Panc1 (cell line): Measurements from ENCODE around the gene ELMO1.

Source experiments
- POLR2AphosphoS5 ChIP-seq: IDR thresholded peaks from 2 replicates; pipeline ENCODE4 v1.6.1; 2012; ENCODE audit warnings: mild to moderate bottlenecking, low read depth, low read length, moderate library complexity
- SIN3A ChIP-seq: IDR thresholded peaks from 2 replicates; pipeline ENCODE4 v1.6.1; 2012; ENCODE audit warnings: low read depth, mild to moderate bottlenecking, low read length, moderate library complexity, borderline replicate concordance; ENCODE audit not compliant: insufficient read depth
- TCF7L2 ChIP-seq: IDR thresholded peaks from 2 replicates; pipeline ENCODE4 v1.6.1; 2011; ENCODE audit warnings: mild to moderate bottlenecking, low read depth, low read length, inconsistent platforms
- TF ChIP-seq, protein P1 (sequence below): fragments of 450-650 bp; IDR thresholded peaks from 2 replicates; pipeline ENCODE4 v1.5.1; 2017; ENCODE audit warnings: mild to moderate bottlenecking
- TF ChIP-seq, protein P2 (sequence below), 2 experiments: IDR thresholded peaks; 2 replicates each; pipeline ENCODE4 v1.6.1; 2011 to 2012; ENCODE audit warnings: low read depth in 2 of 2, control low read depth in 1 of 2, low read length in 1 of 2, mild to moderate bottlenecking in 1 of 2, moderate library complexity in 1 of 2; ENCODE audit not compliant: insufficient read depth in 1 of 2

GRCh38 chr7:37489703-37490102, 41.0 kb upstream of the ELMO1 start:
- TF ChIP-seq, protein P1, sequence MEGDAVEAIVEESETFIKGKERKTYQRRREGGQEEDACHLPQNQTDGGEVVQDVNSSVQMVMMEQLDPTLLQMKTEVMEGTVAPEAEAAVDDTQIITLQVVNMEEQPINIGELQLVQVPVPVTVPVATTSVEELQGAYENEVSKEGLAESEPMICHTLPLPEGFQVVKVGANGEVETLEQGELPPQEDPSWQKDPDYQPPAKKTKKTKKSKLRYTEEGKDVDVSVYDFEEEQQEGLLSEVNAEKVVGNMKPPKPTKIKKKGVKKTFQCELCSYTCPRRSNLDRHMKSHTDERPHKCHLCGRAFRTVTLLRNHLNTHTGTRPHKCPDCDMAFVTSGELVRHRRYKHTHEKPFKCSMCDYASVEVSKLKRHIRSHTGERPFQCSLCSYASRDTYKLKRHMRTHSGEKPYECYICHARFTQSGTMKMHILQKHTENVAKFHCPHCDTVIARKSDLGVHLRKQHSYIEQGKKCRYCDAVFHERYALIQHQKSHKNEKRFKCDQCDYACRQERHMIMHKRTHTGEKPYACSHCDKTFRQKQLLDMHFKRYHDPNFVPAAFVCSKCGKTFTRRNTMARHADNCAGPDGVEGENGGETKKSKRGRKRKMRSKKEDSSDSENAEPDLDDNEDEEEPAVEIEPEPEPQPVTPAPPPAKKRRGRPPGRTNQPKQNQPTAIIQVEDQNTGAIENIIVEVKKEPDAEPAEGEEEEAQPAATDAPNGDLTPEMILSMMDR, result no peak
- TF ChIP-seq POLR2AphosphoS5 (no peak), SIN3A (no peak), TCF7L2 (no peak)
- TF ChIP-seq, protein P2, sequence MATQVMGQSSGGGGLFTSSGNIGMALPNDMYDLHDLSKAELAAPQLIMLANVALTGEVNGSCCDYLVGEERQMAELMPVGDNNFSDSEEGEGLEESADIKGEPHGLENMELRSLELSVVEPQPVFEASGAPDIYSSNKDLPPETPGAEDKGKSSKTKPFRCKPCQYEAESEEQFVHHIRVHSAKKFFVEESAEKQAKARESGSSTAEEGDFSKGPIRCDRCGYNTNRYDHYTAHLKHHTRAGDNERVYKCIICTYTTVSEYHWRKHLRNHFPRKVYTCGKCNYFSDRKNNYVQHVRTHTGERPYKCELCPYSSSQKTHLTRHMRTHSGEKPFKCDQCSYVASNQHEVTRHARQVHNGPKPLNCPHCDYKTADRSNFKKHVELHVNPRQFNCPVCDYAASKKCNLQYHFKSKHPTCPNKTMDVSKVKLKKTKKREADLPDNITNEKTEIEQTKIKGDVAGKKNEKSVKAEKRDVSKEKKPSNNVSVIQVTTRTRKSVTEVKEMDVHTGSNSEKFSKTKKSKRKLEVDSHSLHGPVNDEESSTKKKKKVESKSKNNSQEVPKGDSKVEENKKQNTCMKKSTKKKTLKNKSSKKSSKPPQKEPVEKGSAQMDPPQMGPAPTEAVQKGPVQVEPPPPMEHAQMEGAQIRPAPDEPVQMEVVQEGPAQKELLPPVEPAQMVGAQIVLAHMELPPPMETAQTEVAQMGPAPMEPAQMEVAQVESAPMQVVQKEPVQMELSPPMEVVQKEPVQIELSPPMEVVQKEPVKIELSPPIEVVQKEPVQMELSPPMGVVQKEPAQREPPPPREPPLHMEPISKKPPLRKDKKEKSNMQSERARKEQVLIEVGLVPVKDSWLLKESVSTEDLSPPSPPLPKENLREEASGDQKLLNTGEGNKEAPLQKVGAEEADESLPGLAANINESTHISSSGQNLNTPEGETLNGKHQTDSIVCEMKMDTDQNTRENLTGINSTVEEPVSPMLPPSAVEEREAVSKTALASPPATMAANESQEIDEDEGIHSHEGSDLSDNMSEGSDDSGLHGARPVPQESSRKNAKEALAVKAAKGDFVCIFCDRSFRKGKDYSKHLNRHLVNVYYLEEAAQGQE (IDR thresholded peaks at IDR 0.05; ENCODE audit: insufficient read depth in 1 of 2, low read depth in 2 of 2, low read length in 1 of 2), result no peak
